Erythroblast (primary cell): ENCODE measurements around the gene TRIM3.

Experiments
- GATA1 ChIP-seq: IDR thresholded peaks from 2 replicates; pipeline ENCODE4 v1.6.1; 2011; ENCODE audit warnings: low read depth, mild to moderate bottlenecking, control low read depth, low read length, moderate library complexity
- POLR2A ChIP-seq: IDR thresholded peaks from 2 replicates; pipeline ENCODE4 v1.6.1; 2011; ENCODE audit warnings: mild to moderate bottlenecking, low read length

GRCh38 chr11:6443269-6444003, 30.3 kb downstream of the TRIM3 start:
- TF ChIP-seq POLR2A, result no peak
- no peak for TF ChIP-seq GATA1
